Gastrocnemius medialis (tissue), 4 donors: ENCODE data around the gene ERC1. TPM values are rescaled to one million over a fixed set of nuclear protein-coding genes. Genes with fewer than 3 reads are reported as not detected.

Experiments used
- ATAC-seq, 2 donors: fragments of 150-250 bp; one replicate each; pipeline ENCODE4 v1.9.1; 2016
- DNase-seq, 2 donors: peaks; one replicate each; pipeline ENCODE4 v3.0.0-alpha.2; 2019
- H3K27ac ChIP-seq, 4 donors: fragments of 200-600 bp; sonication (generic); 1 replicate in 1 of 4; 2 replicates in 3 of 4; pipeline ENCODE4 v1.5.1; 2016 to 2018; ENCODE audit warnings: mild to moderate bottlenecking in 2 of 4, moderate library complexity in 1 of 4
- H3K27me3 ChIP-seq, 3 donors: fragments of 200-600 bp; sonication (generic) in 2 of 3; 1 replicate in 1 of 3; 2 replicates in 2 of 3; pipeline versions ENCODE4 v1.5.1 to v1.6.0; 2016 to 2019; ENCODE audit warnings: mild to moderate bottlenecking in 1 of 3, moderate library complexity in 1 of 3
- H3K36me3 ChIP-seq, 2 donors: fragments of 200-600 bp; sonication (generic) in 1 of 2; one replicate each; pipeline ENCODE4 v1.5.1; 2017 to 2018
- H3K4me1 ChIP-seq, 2 donors: fragments of 200-600 bp; sonication (generic) in 1 of 2; one replicate each; pipeline ENCODE4 v1.5.1; 2016 to 2017; ENCODE audit warnings: mild to moderate bottlenecking in 2 of 2
- H3K4me3 ChIP-seq, 4 donors: fragments of 200-600 bp; sonication (generic) in 3 of 4; 1 replicate in 1 of 4; 2 replicates in 3 of 4; pipeline ENCODE4 v1.5.1; 2016 to 2019; ENCODE audit warnings: mild to moderate bottlenecking in 2 of 4
- H3K9me3 ChIP-seq, 3 donors: fragments of 200-600 bp; sonication (generic) in 2 of 3; 1 replicate in 1 of 3; 2 replicates in 2 of 3; pipeline ENCODE4 v1.5.1; 2016 to 2019
- CTCF ChIP-seq, 5 experiments: fragments of 450-650 bp in 3 of 5; fragments of 200-600 bp in 2 of 5; sonication (generic) in 2 of 5; IDR thresholded peaks in 4 of 5; conservative IDR thresholded peaks in 1 of 5; 1 replicate in 4 of 5; 2 replicates in 1 of 5; pipeline ENCODE4 v1.5.1; 2016 to 2019; ENCODE audit warnings: antibody characterized with exemption in 5 of 5, mild to moderate bottlenecking in 3 of 5, moderate library complexity in 3 of 5
- POLR2A ChIP-seq, 2 donors: fragments of 450-650 bp; IDR thresholded peaks; one replicate each; pipeline ENCODE4 v1.6.1; 2017; ENCODE audit warnings: antibody characterized with exemption in 2 of 2, mild to moderate bottlenecking in 2 of 2, moderate library complexity in 2 of 2
- in situ Hi-C, 4 donors: fragments of 200-750 bp; cut with MboI; loops; one replicate each; pipeline versions ENCODE4 v1.15.0 to v1.8.0; 2017; ENCODE audit warnings: low sequenced_read_pairs in 4 of 4
- intact Hi-C: fragments of 100-400 bp; cut with DNase I; formaldehyde crosslinking; loops from one replicate; pipeline ENCODE4 v1.15.1; 2023; ENCODE audit warnings: low total_unique reads
- total RNA-seq, 4 donors: library from RNA; depleted of rRNA; stranded (reverse); fragments of >200 nt; gene quantifications; one replicate each; pipeline versions ENCODE4 v1.1.0 to v1.2.3, GENCODE V29; 2016

Gene ERC1
- total RNA-seq, 4 donors from 2014 or later = 20.3 to 39.1 (median 23.5) TPM

DNA sequence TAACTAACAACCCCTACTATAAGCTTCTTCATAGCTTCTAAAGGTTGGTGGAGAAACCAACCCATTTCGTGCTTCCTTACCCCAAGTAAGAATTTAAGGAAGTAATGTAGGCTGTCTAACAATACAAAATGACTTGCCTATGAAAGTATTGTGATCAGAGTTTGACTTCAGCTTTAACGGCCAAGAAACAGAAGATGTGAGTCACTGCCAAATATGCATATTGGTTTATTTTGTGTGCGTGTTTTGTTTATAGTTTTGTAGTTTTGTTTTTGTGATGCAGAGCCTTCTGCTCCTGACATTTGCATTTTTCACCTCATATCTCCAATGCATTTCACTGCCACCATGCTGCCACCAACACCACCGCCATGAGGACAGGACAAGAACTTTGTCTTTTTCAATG lies 457.3 kb downstream of the ERC1 start:
- Histone ChIP-seq H3K4me1 (peaks cover 0 to 4% of the 10 kb centered on the region in 2 donors), H3K27me3 (no peaks in the 10 kb centered on the region), H3K4me3 (no peak overlapping the region), H3K9me3 (no peaks in the 10 kb centered on the region), H3K27ac (no peak overlapping the region), H3K36me3 (no peaks in the 10 kb centered on the region)
- ATAC-seq (no peak), DNase-seq (no peak)
- TF ChIP-seq POLR2A (IDR thresholded peaks at IDR 0.05) = no peak
- TF ChIP-seq CTCF (IDR thresholded peaks at IDR 0.05 in 4 of 5, conservative IDR thresholded peaks at IDR 0.05 in 1 of 5) = no peak
- in situ Hi-C loops (no loop called here), intact Hi-C loops (no loop called here)

DNA sequence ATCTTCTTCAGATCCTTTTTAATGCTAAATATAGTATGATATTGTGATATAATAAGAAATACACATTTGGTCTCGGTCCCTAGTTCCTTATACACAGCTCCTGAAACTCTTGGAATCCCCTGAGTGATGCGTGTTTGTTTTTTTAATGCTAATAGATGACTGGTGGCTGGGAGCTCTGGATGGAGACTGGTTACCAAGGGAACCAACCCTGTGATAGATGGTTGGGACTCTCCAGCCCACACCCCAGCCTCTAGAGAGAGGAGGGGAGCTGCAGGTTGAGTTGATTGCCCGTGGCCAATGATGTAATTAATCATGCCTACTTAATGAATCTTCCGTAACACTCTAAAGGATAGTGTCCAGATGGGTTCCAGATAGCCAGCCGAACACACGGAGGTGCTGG lies 462.8 kb downstream of the ERC1 start:
- Histone ChIP-seq H3K4me1 (peaks cover 15 to 18% of the 10 kb centered on the region in 2 donors), H3K27ac (no peak overlapping the region), H3K36me3 (no peaks in the 10 kb centered on the region), H3K27me3 (no peaks in the 10 kb centered on the region), H3K9me3 (no peaks in the 10 kb centered on the region), H3K4me3 (no peak overlapping the region)
- in situ Hi-C loops (no loop called here), intact Hi-C loops (no loop called here)
- no peak for TF ChIP-seq CTCF (IDR thresholded peaks at IDR 0.05 in 4 of 5, conservative IDR thresholded peaks at IDR 0.05 in 1 of 5)
- no peak for TF ChIP-seq POLR2A (IDR thresholded peaks at IDR 0.05)
- ATAC-seq = no peak
- no peak for DNase-seq

- ATAC-seq = peak in 1 of 2 donors; percentile 36
- DNase-seq = no peak
- in situ Hi-C loops = no loop called here
- H3K4me3 ChIP-seq = no peak overlapping the region
- intact Hi-C loops = no loop called here
- peaks cover 15 to 18% of the 10 kb centered on the region in 2 donors for H3K4me1 ChIP-seq
- TF ChIP-seq CTCF (IDR thresholded peaks at IDR 0.05 in 4 of 5, conservative IDR thresholded peaks at IDR 0.05 in 1 of 5) = no peak
- TF ChIP-seq POLR2A (IDR thresholded peaks at IDR 0.05) = no peak
- no peak overlapping the region for H3K27ac ChIP-seq
- no peaks in the 10 kb centered on the region for H3K27me3 ChIP-seq
- H3K9me3 ChIP-seq = no peaks in the 10 kb centered on the region
- no peaks in the 10 kb centered on the region for H3K36me3 ChIP-seq
Measured at GRCh38 chr12:1456885-1457284, 465.9 kb downstream of the ERC1 start.

- in situ Hi-C loops (no loop called here), intact Hi-C loops (no loop called here)
- no peaks in the 10 kb centered on the region for H3K9me3 ChIP-seq
- TF ChIP-seq POLR2A (IDR thresholded peaks at IDR 0.05) = no peak
- TF ChIP-seq CTCF (IDR thresholded peaks at IDR 0.05 in 4 of 5, conservative IDR thresholded peaks at IDR 0.05 in 1 of 5) = no peak
- H3K4me3 ChIP-seq = no peak overlapping the region
- no peaks in the 10 kb centered on the region for H3K27me3 ChIP-seq
- ATAC-seq = no peak
- no peak for DNase-seq
- no peak overlapping the region for H3K27ac ChIP-seq
- peaks cover 17 to 19% of the 10 kb centered on the region in 2 donors for H3K4me1 ChIP-seq
- H3K36me3 ChIP-seq = no peaks in the 10 kb centered on the region
Measured at GRCh38 chr12:1457901-1458300, 466.9 kb downstream of the ERC1 start.

GRCh38 chr12:1459339-1459738 lies 468.3 kb downstream of the ERC1 start:
- H3K9me3 ChIP-seq = no peaks in the 10 kb centered on the region
- peaks cover 22 to 30% of the 10 kb centered on the region in 2 donors for H3K4me1 ChIP-seq
- no peak overlapping the region for H3K4me3 ChIP-seq
- in situ Hi-C loops = no loop called here
- DNase-seq = no peak
- H3K36me3 ChIP-seq = no peaks in the 10 kb centered on the region
- no peak overlapping the region for H3K27ac ChIP-seq
- TF ChIP-seq CTCF (IDR thresholded peaks at IDR 0.05 in 4 of 5, conservative IDR thresholded peaks at IDR 0.05 in 1 of 5) (no peak), POLR2A (IDR thresholded peaks at IDR 0.05) (no peak)
- no peaks in the 10 kb centered on the region for H3K27me3 ChIP-seq
- intact Hi-C loops = no loop called here
- ATAC-seq = no peak
